Trophoblast cell (in vitro differentiated cells and primary cell): Measurements from ENCODE around the gene EPHB1.

Source experiments
- DNase-seq, 2 donors: peaks; one replicate each; pipeline ENCODE4 v3.0.0-alpha.2; 2016
- H2AFZ ChIP-seq: 2 replicates; pipeline ENCODE4 v1.6.1; 2013; ENCODE audit warnings: low read length, moderate library complexity, mild to moderate bottlenecking; ENCODE audit not compliant: insufficient read depth, poor library complexity
- H2AK5ac ChIP-seq: 2 replicates; pipeline ENCODE4 v1.6.1; 2013; ENCODE audit warnings: mild to moderate bottlenecking, low read length
- H2BK120ac ChIP-seq: 2 replicates; pipeline ENCODE4 v1.6.1; 2013; ENCODE audit warnings: low read length, mild to moderate bottlenecking, moderate library complexity; ENCODE audit not compliant: insufficient read depth, poor library complexity
- H2BK12ac ChIP-seq: 2 replicates; pipeline ENCODE4 v1.6.1; 2013; ENCODE audit warnings: mild to moderate bottlenecking, low read length, moderate library complexity
- H2BK5ac ChIP-seq: 2 replicates; pipeline ENCODE4 v1.6.1; 2013; ENCODE audit warnings: low read length, low read depth, moderate library complexity, mild to moderate bottlenecking; ENCODE audit not compliant: poor library complexity
- H3K14ac ChIP-seq: 2 replicates; pipeline ENCODE4 v1.6.1; 2013; ENCODE audit warnings: mild to moderate bottlenecking, low read length
- H3K18ac ChIP-seq: 2 replicates; pipeline ENCODE4 v1.6.1; 2013; ENCODE audit warnings: mild to moderate bottlenecking, low read length
- H3K23ac ChIP-seq: 2 replicates; pipeline ENCODE4 v1.6.1; 2013; ENCODE audit warnings: low read length
- H3K27ac ChIP-seq: 2 replicates; pipeline ENCODE4 v1.5.1; 2013; ENCODE audit warnings: low read depth, mild to moderate bottlenecking, inconsistent platforms, low read length, moderate library complexity
- H3K27me3 ChIP-seq: 2 replicates; pipeline ENCODE4 v1.6.1; 2013; ENCODE audit warnings: inconsistent platforms, mild to moderate bottlenecking, low read length, moderate library complexity; ENCODE audit not compliant: insufficient read depth
- H3K36me3 ChIP-seq, 2 experiments: 1 replicate in 1 of 2; 2 replicates in 1 of 2; pipeline ENCODE4 v1.6.1; 2013; ENCODE audit warnings: low read length in 2 of 2, mild to moderate bottlenecking in 2 of 2, moderate library complexity in 1 of 2; ENCODE audit not compliant: insufficient read depth in 2 of 2, control insufficient read depth in 1 of 2
- H3K4ac ChIP-seq: 2 replicates; pipeline ENCODE4 v1.6.1; 2013; ENCODE audit warnings: low read depth, mild to moderate bottlenecking, low read length, moderate library complexity
- H3K4me1 ChIP-seq, 2 experiments: 1 replicate in 1 of 2; 2 replicates in 1 of 2; pipeline ENCODE4 v1.6.1; 2013; ENCODE audit warnings: low read length in 2 of 2, mild to moderate bottlenecking in 2 of 2, moderate library complexity in 1 of 2; ENCODE audit not compliant: insufficient read depth in 2 of 2, control insufficient read depth in 1 of 2
- H3K4me2 ChIP-seq: 2 replicates; pipeline ENCODE4 v1.6.1; 2013; ENCODE audit warnings: inconsistent platforms, mild to moderate bottlenecking, low read length, moderate library complexity
- H3K4me3 ChIP-seq: 2 replicates; pipeline ENCODE4 v1.5.1; 2013; ENCODE audit warnings: mild to moderate bottlenecking, low read depth, low read length, inconsistent platforms
- H3K79me1 ChIP-seq: one replicate; pipeline ENCODE4 v1.6.1; 2013; ENCODE audit warnings: low read length
- H3K79me2 ChIP-seq: 2 replicates; pipeline ENCODE4 v1.6.1; 2013; ENCODE audit warnings: low read length, mild to moderate bottlenecking; ENCODE audit not compliant: control insufficient read depth, insufficient read depth, poor library complexity
- H3K9ac ChIP-seq: 2 replicates; pipeline ENCODE4 v1.6.1; 2013; ENCODE audit warnings: mild to moderate bottlenecking, low read length
- H3K9me3 ChIP-seq: 2 replicates; pipeline ENCODE4 v1.6.1; 2013; ENCODE audit warnings: low read depth, mild to moderate bottlenecking, control low read depth, inconsistent platforms, low read length; ENCODE audit not compliant: insufficient read depth
- H4K12ac ChIP-seq: 2 replicates; pipeline ENCODE4 v1.6.1; 2013; ENCODE audit warnings: low read depth, mild to moderate bottlenecking, low read length, moderate library complexity
- H4K8ac ChIP-seq: 2 replicates; pipeline ENCODE4 v1.6.1; 2013; ENCODE audit warnings: low read depth, mild to moderate bottlenecking, low read length, moderate library complexity
- H4K91ac ChIP-seq: one replicate; pipeline ENCODE4 v1.6.1; 2013; ENCODE audit warnings: low read depth, mild to moderate bottlenecking, low read length, moderate library complexity
- WGBS: extraction: QIAGEN DNeasy Blood & Tissue Kit; methylation state at CpG from one replicate; pipeline ENCODE4 v1.1.7; 2013; ENCODE audit warnings: missing lambda C conversion rate; ENCODE audit not compliant: insufficient read length, insufficient coverage; ENCODE audit errors: extremely low coverage; 5-methylcytosine and 5-hydroxymethylcytosine counted together

Gene EPHB1

GRCh38 chr3:135240426-135240825 is 445.4 kb downstream of the EPHB1 start:
- H3K9ac ChIP-seq, result no peak overlapping the region
- no peak overlapping the region for H2BK12ac ChIP-seq
- H2BK120ac ChIP-seq, result no peak overlapping the region
- H2AFZ ChIP-seq, result no peak overlapping the region
- H3K14ac ChIP-seq, result no peak overlapping the region
- no peak overlapping the region for H3K23ac ChIP-seq
- H2BK5ac ChIP-seq, result no peak overlapping the region
- no peak overlapping the region for H4K12ac ChIP-seq
- DNase-seq, result no peak
- H2AK5ac ChIP-seq, result no peak overlapping the region
- no peak overlapping the region for H3K4ac ChIP-seq
- H4K8ac ChIP-seq, result no peak overlapping the region
- H3K79me1 ChIP-seq, result no peaks in the 10 kb centered on the region
- peaks cover 0 to 4% of the 10 kb centered on the region in 2 experiments for H3K4me1 ChIP-seq
- no peaks in the 10 kb centered on the region for H3K79me2 ChIP-seq
- H3K27me3 ChIP-seq, result no peaks in the 10 kb centered on the region
- no peak overlapping the region for H3K4me3 ChIP-seq
- no peaks in the 10 kb centered on the region for H3K36me3 ChIP-seq
- no peak overlapping the region for H3K18ac ChIP-seq
- H3K27ac ChIP-seq, result no peak overlapping the region
- no peak overlapping the region for H3K4me2 ChIP-seq
- H4K91ac ChIP-seq, result no peak overlapping the region
- peaks cover 2% of the 10 kb centered on the region for H3K9me3 ChIP-seq

DNA sequence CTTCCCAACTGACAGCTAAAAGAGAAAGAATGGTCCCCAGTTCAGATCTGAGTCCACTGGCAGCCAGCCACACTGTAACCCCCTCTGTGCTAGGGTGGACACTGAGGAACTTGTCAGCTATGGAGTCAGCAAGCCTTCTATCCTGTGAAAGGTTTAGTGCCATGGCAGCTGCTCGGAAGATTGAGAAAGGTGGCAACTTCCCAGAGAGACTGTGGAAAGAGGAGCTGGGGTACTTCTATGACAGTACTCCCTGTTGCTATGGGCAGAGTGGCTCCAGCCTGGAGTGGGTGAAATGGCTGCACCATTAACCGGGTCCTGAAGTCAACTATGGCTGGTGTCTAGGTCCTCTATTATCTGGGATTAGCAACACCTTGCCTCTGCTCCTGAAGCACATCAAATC is 447.2 kb downstream of the EPHB1 start:
- H3K27ac ChIP-seq, result no peak overlapping the region
- no peak overlapping the region for H2AK5ac ChIP-seq
- H3K27me3 ChIP-seq, result no peaks in the 10 kb centered on the region
- no peak overlapping the region for H4K91ac ChIP-seq
- no peak overlapping the region for H2BK120ac ChIP-seq
- no peak overlapping the region for H2AFZ ChIP-seq
- no peak overlapping the region for H4K12ac ChIP-seq
- H3K4me3 ChIP-seq, result no peak overlapping the region
- H3K79me2 ChIP-seq, result no peaks in the 10 kb centered on the region
- WGBS, result no CpG with 5 or more reads among the region's 2 CpGs
- peaks cover 0 to 4% of the 10 kb centered on the region in 2 experiments for H3K4me1 ChIP-seq
- no peak overlapping the region for H2BK5ac ChIP-seq
- no peak for DNase-seq
- H3K9ac ChIP-seq, result no peak overlapping the region
- no peak overlapping the region for H2BK12ac ChIP-seq
- no peak overlapping the region for H3K4ac ChIP-seq
- no peaks in the 10 kb centered on the region for H3K79me1 ChIP-seq
- no peak overlapping the region for H4K8ac ChIP-seq
- H3K36me3 ChIP-seq, result no peaks in the 10 kb centered on the region
- H3K23ac ChIP-seq, result no peak overlapping the region
- H3K14ac ChIP-seq, result no peak overlapping the region
- peaks cover 2% of the 10 kb centered on the region for H3K9me3 ChIP-seq
- no peak overlapping the region for H3K18ac ChIP-seq
- H3K4me2 ChIP-seq, result no peak overlapping the region

GRCh38 chr3:135243616-135244015 is 448.6 kb downstream of the EPHB1 start:
- WGBS, result no CpG with 5 or more reads among the region's 3 CpGs
- Histone ChIP-seq H2BK12ac (no peak overlapping the region), H3K27ac (no peak overlapping the region), H4K91ac (no peak overlapping the region), H2AFZ (no peak overlapping the region), H3K4me3 (no peak overlapping the region), H3K9me3 (no peaks in the 10 kb centered on the region), H4K8ac (no peak overlapping the region), H3K9ac (no peak overlapping the region), H3K4ac (no peak overlapping the region), H3K18ac (no peak overlapping the region), H3K4me2 (no peak overlapping the region), H3K36me3 (no peaks in the 10 kb centered on the region), H2BK120ac (no peak overlapping the region), H2BK5ac (no peak overlapping the region), H3K14ac (no peak overlapping the region), H3K23ac (no peak overlapping the region), H3K27me3 (no peaks in the 10 kb centered on the region), H4K12ac (no peak overlapping the region), H3K79me1 (no peaks in the 10 kb centered on the region), H2AK5ac (no peak overlapping the region), H3K4me1 (peaks cover 0 to 4% of the 10 kb centered on the region in 2 experiments), H3K79me2 (no peaks in the 10 kb centered on the region)
- DNase-seq, result no peak

DNA sequence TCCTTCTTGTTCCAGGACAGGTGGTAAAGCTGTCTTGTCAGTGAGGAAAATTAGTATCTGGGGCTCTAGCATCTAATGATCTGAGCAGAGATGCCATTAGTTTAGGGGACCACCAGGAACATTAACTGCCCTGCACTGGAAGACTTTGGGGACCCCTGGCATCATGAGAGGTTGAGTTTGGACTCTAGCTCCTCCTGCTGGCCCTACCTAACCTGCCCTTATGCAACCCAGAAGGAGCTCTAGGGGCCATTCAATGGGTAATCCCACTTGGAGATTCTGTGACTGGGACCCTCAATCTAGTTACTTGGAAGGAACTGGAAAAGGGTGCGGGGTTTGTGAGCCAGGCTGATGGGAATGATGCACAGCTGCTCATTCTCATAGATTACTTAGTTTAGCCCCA is 451.0 kb downstream of the EPHB1 start:
- Histone ChIP-seq H3K14ac (no peak overlapping the region), H3K4me2 (no peak overlapping the region), H3K36me3 (no peaks in the 10 kb centered on the region), H2AFZ (no peak overlapping the region), H3K18ac (no peak overlapping the region), H3K9me3 (no peaks in the 10 kb centered on the region), H2AK5ac (no peak overlapping the region), H4K8ac (no peak overlapping the region), H3K4me1 (no peaks in the 10 kb centered on the region), H2BK120ac (no peak overlapping the region), H4K12ac (no peak overlapping the region), H3K27me3 (no peaks in the 10 kb centered on the region), H3K27ac (no peak overlapping the region), H3K4me3 (no peak overlapping the region), H3K79me1 (no peaks in the 10 kb centered on the region), H2BK12ac (no peak overlapping the region), H4K91ac (no peak overlapping the region), H3K79me2 (no peaks in the 10 kb centered on the region), H3K4ac (no peak overlapping the region), H3K9ac (no peak overlapping the region), H2BK5ac (no peak overlapping the region), H3K23ac (no peak overlapping the region)
- DNase-seq, result no peak
- WGBS, result no CpG with 5 or more reads among the region's 1 CpG
